HEK293 (cell line): Measurements from ENCODE around the gene PRSS33.

Experiments
- CTCF ChIA-PET: fragments of 350-600 bp; formaldehyde crosslinking; extraction: SDS; loops from one replicate; lab custom pipeline; 2021; ENCODE audit warnings: antibody characterized with exemption; lab: Yijun Ruan, JAX
- POLR2A ChIA-PET: fragments of 300-600 bp; formaldehyde crosslinking; extraction: SDS; loops from one replicate; lab custom pipeline; 2020; ENCODE audit warnings: antibody characterized with exemption, inconsistent platforms; lab: Yijun Ruan, JAX
- H3K27ac ChIP-seq: fragments of 200-500 bp; sonication (Bioruptor generic); 2 replicates; pipeline ENCODE4 v1.5.1; 2014; ENCODE audit warnings: low read depth, low read length, control low read depth, inconsistent platforms; ENCODE audit errors: extremely low read depth
- H3K36me3 ChIP-seq, 2 experiments: fragments of 200-500 bp in 1 of 2; sonication (Bioruptor generic) in 1 of 2; 1 replicate in 1 of 2; 2 replicates in 1 of 2; pipeline ENCODE4 v1.5.1; 2014 to 2017; ENCODE audit warnings: inconsistent platforms in 2 of 2, low read length in 2 of 2; ENCODE audit not compliant: control insufficient read depth in 2 of 2, insufficient read depth in 1 of 2
- H3K4me1 ChIP-seq: fragments of 200-500 bp; sonication (Bioruptor generic); 2 replicates; pipeline ENCODE4 v1.5.1; 2014; ENCODE audit warnings: mild to moderate bottlenecking, low read length, inconsistent platforms; ENCODE audit not compliant: control insufficient read depth, insufficient read depth
- H3K4me3 ChIP-seq: 2 replicates; pipeline ENCODE4 v1.5.1; 2011; ENCODE audit warnings: low read depth, mild to moderate bottlenecking, control low read depth, low read length, moderate library complexity
- H3K9me3 ChIP-seq: fragments of 200-500 bp; sonication (Bioruptor generic); 2 replicates; pipeline ENCODE4 v1.5.1; 2014; ENCODE audit warnings: low read depth, low read length, inconsistent platforms; ENCODE audit not compliant: control insufficient read depth, insufficient read depth
- AEBP2 ChIP-seq: fragments of 450-650 bp; formaldehyde crosslinking; IDR thresholded peaks from 2 replicates; pipeline ENCODE4 v1.5.1; 2016; ENCODE audit warnings: missing biosample characterization, missing genetic modification characterization, borderline replicate concordance
- EGR2 ChIP-seq: fragments of 450-650 bp; formaldehyde crosslinking; IDR thresholded peaks from 2 replicates; pipeline ENCODE4 v1.5.1; 2016; ENCODE audit warnings: low read depth, missing biosample characterization, missing genetic modification characterization
- ELK4 ChIP-seq: IDR thresholded peaks from 2 replicates; pipeline ENCODE4 v1.6.1; 2011; ENCODE audit warnings: mild to moderate bottlenecking, low read depth, low read length, borderline replicate concordance
- GLIS2 ChIP-seq: fragments of 450-650 bp; formaldehyde crosslinking; IDR thresholded peaks from 2 replicates; pipeline ENCODE4 v1.5.1; 2016; ENCODE audit warnings: missing biosample characterization, missing genetic modification characterization
- HOXD13 ChIP-seq: sonication (generic); formaldehyde crosslinking; IDR thresholded peaks from 2 replicates; pipeline ENCODE4 v1.8.0; 2022; ENCODE audit warnings: missing genetic modification reagents, borderline replicate concordance
- KLF1 ChIP-seq: fragments of 450-650 bp; formaldehyde crosslinking; IDR thresholded peaks from 2 replicates; pipeline ENCODE4 v1.5.1; 2016; ENCODE audit warnings: missing biosample characterization, missing genetic modification characterization
- KLF9 ChIP-seq: fragments of 450-650 bp; formaldehyde crosslinking; IDR thresholded peaks from 2 replicates; pipeline ENCODE4 v1.5.1; 2016; ENCODE audit warnings: missing biosample characterization, missing genetic modification characterization, low read depth
- TCF7L2 ChIP-seq: IDR thresholded peaks from 2 replicates; pipeline ENCODE4 v1.6.1; 2011; ENCODE audit warnings: low read depth, mild to moderate bottlenecking, inconsistent platforms, low read length, moderate library complexity, borderline replicate concordance
- ZNF221 ChIP-seq: fragments of 450-650 bp; formaldehyde crosslinking; IDR thresholded peaks from 2 replicates; pipeline ENCODE4 v1.5.1; 2017; ENCODE audit warnings: missing biosample characterization, missing genetic modification characterization, borderline replicate concordance
- ZNF248 ChIP-seq: fragments of 450-650 bp; formaldehyde crosslinking; IDR thresholded peaks from 2 replicates; pipeline ENCODE4 v1.5.1; 2017; ENCODE audit warnings: missing biosample characterization, missing genetic modification characterization
- ZNF302 ChIP-seq: fragments of 450-650 bp; formaldehyde crosslinking; IDR thresholded peaks from 2 replicates; pipeline ENCODE4 v1.5.1; 2016; ENCODE audit warnings: missing biosample characterization, missing genetic modification characterization, low read depth
- ZNF449 ChIP-seq: fragments of 450-650 bp; formaldehyde crosslinking; IDR thresholded peaks from 2 replicates; pipeline ENCODE4 v1.5.1; 2017; ENCODE audit warnings: missing biosample characterization, mild to moderate bottlenecking, missing genetic modification characterization, moderate library complexity
- ZNF501 ChIP-seq: fragments of 450-650 bp; formaldehyde crosslinking; IDR thresholded peaks from 2 replicates; pipeline ENCODE4 v1.5.1; 2016; ENCODE audit warnings: missing biosample characterization, missing genetic modification characterization
- ZNF513 ChIP-seq: fragments of 450-650 bp; IDR thresholded peaks from 2 replicates; pipeline ENCODE4 v1.5.1; 2018; ENCODE audit warnings: missing biosample characterization, missing genetic modification characterization

PRSS33 gene

GRCh38 chr16:2817340-2818271, 30.2 kb upstream of the PRSS33 start:
- H3K27ac ChIP-seq = no peak overlapping the region
- CTCF ChIA-PET = no interaction called here
- H3K36me3 ChIP-seq = no peaks in the 10 kb centered on the region
- no peak for TF ChIP-seq GLIS2
- TF ChIP-seq EGR2 = 0 out of 2 replicates have a peak, but pooled peaks have one; percentile 8
- TF ChIP-seq, all 188 proteins: peak for 1
- POLR2A ChIA-PET = no interaction called here
- Histone ChIP-seq H3K4me1 (no peaks in the 10 kb centered on the region), H3K4me3 (no peak overlapping the region), H3K9me3 (no peaks in the 10 kb centered on the region)

GRCh38 chr16:2816751-2817339, 29.5 kb upstream of the PRSS33 start, which contains the start of gene PRSS21:
Gene PRSS21 (plus strand): TSS chr16:2817237. CDS start chr16:2817269, 32 bp downstream.
- POLR2A ChIA-PET = no interaction called here
- Histone ChIP-seq H3K27ac (no peak within 1 kb of the TSS), H3K4me3 (no peak within 1 kb of the TSS), H3K9me3 (no peaks in the 10 kb centered on the region), H3K36me3 (no peaks in the 10 kb centered on the region), H3K4me1 (no peaks in the 10 kb centered on the region)
- CTCF ChIA-PET = no interaction called here
- no peak for TF ChIP-seq ZNF221 (tag by site-specific recombination)
- no peak for TF ChIP-seq AEBP2 (tag by site-specific recombination)
- no peak for TF ChIP-seq ZNF501
- TF ChIP-seq TCF7L2 = no peak
- no peak for TF ChIP-seq ELK4
- no peak for TF ChIP-seq ZNF248 (tag by site-specific recombination)
- TF ChIP-seq HOXD13 (CRISPR knock-in tag) = no peak
- no peak for TF ChIP-seq KLF9 (tag by site-specific recombination)
- TF ChIP-seq ZNF302 (tag by site-specific recombination) = no peak
- TF ChIP-seq KLF1 (tag by site-specific recombination) = no peak
- no peak for TF ChIP-seq GLIS2
- no peak for TF ChIP-seq ZNF513 (tag by site-specific recombination)

GRCh38 chr16:2815299-2815771, 28.0 kb upstream of the PRSS33 start:
- CTCF ChIA-PET = interaction anchor here (1.0 kb wide), 1 partner anchor 23 kb away, joined by 4 read pairs; no protein-coding TSS in a partner anchor
- POLR2A ChIA-PET = no interaction called here
- no peak overlapping the region for H3K27ac ChIP-seq
- H3K9me3 ChIP-seq = no peaks in the 10 kb centered on the region
- H3K4me3 ChIP-seq = no peak overlapping the region
- H3K36me3 ChIP-seq = no peaks in the 10 kb centered on the region
- no peaks in the 10 kb centered on the region for H3K4me1 ChIP-seq
- TF ChIP-seq ZNF449 (tag by site-specific recombination) = no peak
